K562 (cell line): ENCODE measurements around the gene AIF1. TPM values are rescaled to one million over a fixed set of nuclear protein-coding genes. Genes with fewer than 3 reads are reported as not detected.
A peak's percentile ranks its signal among the peaks of the same experiment; 100 is the strongest.

Source experiments
- CEBPG ChIP-seq, 3 experiments: fragments of 200-800 bp in 1 of 3; sonication (Bioruptor generic) in 1 of 3; sonication (generic) in 1 of 3; formaldehyde crosslinking in 1 of 3; IDR thresholded peaks in 2 of 3; conservative IDR thresholded peaks in 1 of 3; 2 replicates each; pipeline versions ENCODE4 v1.6.1 to v1.8.0; 2016 to 2022; ENCODE audit warnings: missing compliant biosample characterization in 2 of 3, missing genetic modification characterization in 2 of 3, mild to moderate bottlenecking in 1 of 3, missing genetic modification reagents in 1 of 3
- CREB5 ChIP-seq: fragments of 250-450 bp; sonication (Bioruptor Pico); IDR thresholded peaks from 2 replicates; pipeline ENCODE4 v1.5.0; 2020; ENCODE audit warnings: mild to moderate bottlenecking
- FOXA3 ChIP-seq, 2 experiments: fragments of 450-650 bp in 1 of 2; sonication (generic) in 1 of 2; formaldehyde crosslinking; IDR thresholded peaks in 1 of 2; conservative IDR thresholded peaks in 1 of 2; 2 replicates each; pipeline versions ENCODE4 v1.4.0 to v1.8.0; 2020 to 2022; ENCODE audit warnings: mild to moderate bottlenecking in 2 of 2, missing genetic modification reagents in 1 of 2
- JUND ChIP-seq, 2 experiments: IDR thresholded peaks; 2 replicates in 1 of 2; 3 replicates in 1 of 2; pipeline ENCODE4 v1.6.1; 2011; ENCODE audit warnings: borderline replicate concordance in 2 of 2, low read depth in 2 of 2, low read length in 2 of 2, improper control_type of control experiment in 1 of 2, missing biosample characterization in 1 of 2, missing genetic modification characterization in 1 of 2, missing genetic modification reagents in 1 of 2
- KAT2B ChIP-seq: IDR thresholded peaks from one replicate; pipeline ENCODE4 v1.6.1; 2012; ENCODE audit warnings: low read depth, mild to moderate bottlenecking, control low read depth, inconsistent platforms, low read length, moderate library complexity
- PURB ChIP-seq: sonication (generic); formaldehyde crosslinking; IDR thresholded peaks from 2 replicates; pipeline ENCODE4 v1.9.0; 2021; ENCODE audit warnings: low read depth, mild to moderate bottlenecking, missing genetic modification reagents
- RAD21 ChIP-seq, 2 experiments: fragments of 250-450 bp in 1 of 2; fragments of 450-650 bp in 1 of 2; sonication (Bioruptor Pico) in 1 of 2; formaldehyde crosslinking in 1 of 2; IDR thresholded peaks in 1 of 2; conservative IDR thresholded peaks in 1 of 2; 2 replicates each; pipeline versions ENCODE4 v1.4.0 to v1.8.0; 2020 to 2022; ENCODE audit warnings: mild to moderate bottlenecking in 2 of 2, moderate library complexity in 1 of 2
- RBM14 ChIP-seq: fragments of 200-400 bp; formaldehyde crosslinking; IDR thresholded peaks from 2 replicates; pipeline ENCODE4 v1.6.1; 2018; ENCODE audit warnings: low read depth, mild to moderate bottlenecking, low read length, moderate library complexity, borderline replicate concordance; ENCODE audit not compliant: insufficient read depth
- SFPQ ChIP-seq: fragments of 200-400 bp; formaldehyde crosslinking; IDR thresholded peaks from 2 replicates; pipeline ENCODE4 v1.6.1; 2017; ENCODE audit warnings: mild to moderate bottlenecking, low read depth, low read length, moderate library complexity
- STAT6 ChIP-seq: sonication (generic); formaldehyde crosslinking; IDR thresholded peaks from 2 replicates; pipeline ENCODE4 v1.8.1; 2023; ENCODE audit warnings: mild to moderate bottlenecking, missing genetic modification reagents
- TARDBP ChIP-seq: fragments of 450-650 bp; IDR thresholded peaks from 2 replicates; pipeline ENCODE4 v1.6.1; 2016
- WHSC1 ChIP-seq: IDR thresholded peaks from one replicate; pipeline ENCODE4 v1.6.1; 2012; ENCODE audit warnings: low read length, control low read depth, inconsistent platforms
- YY1 ChIP-seq, 3 experiments: IDR thresholded peaks; 2 replicates each; pipeline ENCODE4 v1.6.1; 2011; ENCODE audit warnings: low read length in 2 of 3, mild to moderate bottlenecking in 2 of 3, moderate library complexity in 2 of 3, borderline replicate concordance in 1 of 3, control low read depth in 1 of 3, low read depth in 1 of 3; ENCODE audit not compliant: insufficient read depth in 3 of 3, insufficient replicate concordance in 2 of 3, control insufficient read depth in 1 of 3, insufficient read length in 1 of 3; ENCODE audit errors: extremely low read depth in 1 of 3
- ZNF146 ChIP-seq: IDR thresholded peaks from one replicate; pipeline ENCODE4 v1.6.1; 2018; ENCODE audit warnings: missing compliant biosample characterization; ENCODE audit not compliant: unreplicated experiment
- ZNF551 ChIP-seq: fragments of 250-450 bp; sonication (Bioruptor Pico); IDR thresholded peaks from 2 replicates; pipeline ENCODE4 v1.5.0; 2021; ENCODE audit warnings: mild to moderate bottlenecking, moderate library complexity
- ZNF695 ChIP-seq: fragments of 450-650 bp; formaldehyde crosslinking; IDR thresholded peaks from 2 replicates; pipeline ENCODE4 v1.4.0; 2020; ENCODE audit warnings: mild to moderate bottlenecking, moderate library complexity
- polyA plus RNA-seq, 8 experiments: library from polyadenylated mRNA; depleted of rRNA in 4 of 8; stranded (reverse) in 5 of 8; unstranded in 3 of 8; fragments of >200 nt; fragmentation: Nextera tagmentation in 2 of 8; fragmentation: Illumina TruSeq in 1 of 8; extraction: Ambion mirVana in 2 of 8; extraction: Trizol in 1 of 8; gene quantifications; 2 replicates each; pipeline versions ENCODE4 v1.2.1 to v1.2.3, GENCODE V29; 2011 to 2014; ENCODE audit warnings: inconsistent platforms in 1 of 8, missing spikeins in 1 of 8
- total RNA-seq, 7 experiments: library from RNA; depleted of rRNA in 6 of 7; stranded (reverse); fragments of >200 nt in 6 of 7; fragmentation: Illumina TruSeq in 2 of 7; extraction: Trizol in 2 of 7; gene quantifications; 2 replicates each; pipeline versions ENCODE4 v1.2.1 to v1.2.3, GENCODE V29; 2011 to 2021; ENCODE audit warnings: low replicate concordance in 1 of 7

AIF1 gene
- total and polyA plus RNA-seq, 9 of the 15 experiments (the other 6 are each of a cell fraction or from before 2014, with no cell fraction given): 9.4 to 33.4 (median 19.4) TPM

GRCh38 chr6:31655349-31656237 is 40.6 kb downstream of the AIF1 start, which contains the start of gene APOM (continued):
- no peak for TF ChIP-seq JUND (IDR thresholded peaks at IDR 0.05; ENCODE audit: borderline replicate concordance, low read depth, low read length)
- TF ChIP-seq JUND (tag; IDR thresholded peaks at IDR 0.05; ENCODE audit: borderline replicate concordance, low read depth, low read length): no peak
- TF ChIP-seq CEBPG (CRISPR knock-in tag; IDR thresholded peaks at IDR 0.05): no peak
- no peak for TF ChIP-seq CEBPG (tag; conservative IDR thresholded peaks at IDR 0.05 in 1 of 2, IDR thresholded peaks at IDR 0.05 in 1 of 2)
- no peak for TF ChIP-seq SFPQ
- 0 out of 2 replicates have a peak, but pooled peaks have one; percentile 18 for TF ChIP-seq ZNF695 (CRISPR knock-in tag)
- TF ChIP-seq WHSC1: no peak
- TF ChIP-seq YY1 (IDR thresholded peaks at IDR 0.05; ENCODE audit: borderline replicate concordance in 1 of 3, control insufficient read depth in 1 of 3, extremely low read depth in 1 of 3, insufficient read depth in 3 of 3, insufficient read length in 1 of 3, insufficient replicate concordance in 2 of 3, low read depth in 1 of 3, low read length in 2 of 3): no peak
- TF ChIP-seq STAT6 (CRISPR knock-in tag): 0 out of 2 replicates have a peak, but pooled peaks have one; percentile 71
- no peak for TF ChIP-seq KAT2B
- TF ChIP-seq FOXA3 (CRISPR knock-in tag; conservative IDR thresholded peaks at IDR 0.05 in 1 of 2, IDR thresholded peaks at IDR 0.05 in 1 of 2): no peak
- TF ChIP-seq ZNF146 (CRISPR knock-in tag): peak; percentile 2
- TF ChIP-seq CREB5: no peak
- TF ChIP-seq RAD21 (CRISPR knock-in tag; conservative IDR thresholded peaks at IDR 0.05 in 1 of 2, IDR thresholded peaks at IDR 0.05 in 1 of 2): no peak
- TF ChIP-seq RBM14: no peak
- no peak for TF ChIP-seq PURB (CRISPR knock-in tag)
- no peak for TF ChIP-seq ZNF551 (CRISPR knock-in tag)
- no peak for TF ChIP-seq TARDBP
